ENCODE results near the gene HTR3C.
"Not testable (repeated sequence)": the region's sequence is repeated elsewhere in the genome, so short reads cannot be mapped to it uniquely, and the experiment has no call there.

Gene HTR3C

GRCh38 chr3:184030536-184030935, 22.3 kb upstream of the HTR3C start:
- H3K27ac Mint-ChIP-seq, result no peak overlapping the region
- TF ChIP-seq, protein P1, sequence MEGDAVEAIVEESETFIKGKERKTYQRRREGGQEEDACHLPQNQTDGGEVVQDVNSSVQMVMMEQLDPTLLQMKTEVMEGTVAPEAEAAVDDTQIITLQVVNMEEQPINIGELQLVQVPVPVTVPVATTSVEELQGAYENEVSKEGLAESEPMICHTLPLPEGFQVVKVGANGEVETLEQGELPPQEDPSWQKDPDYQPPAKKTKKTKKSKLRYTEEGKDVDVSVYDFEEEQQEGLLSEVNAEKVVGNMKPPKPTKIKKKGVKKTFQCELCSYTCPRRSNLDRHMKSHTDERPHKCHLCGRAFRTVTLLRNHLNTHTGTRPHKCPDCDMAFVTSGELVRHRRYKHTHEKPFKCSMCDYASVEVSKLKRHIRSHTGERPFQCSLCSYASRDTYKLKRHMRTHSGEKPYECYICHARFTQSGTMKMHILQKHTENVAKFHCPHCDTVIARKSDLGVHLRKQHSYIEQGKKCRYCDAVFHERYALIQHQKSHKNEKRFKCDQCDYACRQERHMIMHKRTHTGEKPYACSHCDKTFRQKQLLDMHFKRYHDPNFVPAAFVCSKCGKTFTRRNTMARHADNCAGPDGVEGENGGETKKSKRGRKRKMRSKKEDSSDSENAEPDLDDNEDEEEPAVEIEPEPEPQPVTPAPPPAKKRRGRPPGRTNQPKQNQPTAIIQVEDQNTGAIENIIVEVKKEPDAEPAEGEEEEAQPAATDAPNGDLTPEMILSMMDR (IDR thresholded peaks at IDR 0.05; ENCODE audit: unreplicated experiment in 3 of 3), result no peak
- peaks cover 7% of the 10 kb centered on the region for H3K27me3 Mint-ChIP-seq (ENCODE audit: low read depth)
- no peaks in the 10 kb centered on the region for H3K4me1 Mint-ChIP-seq
- H3K9me3 Mint-ChIP-seq, result no peaks in the 10 kb centered on the region
- no peaks in the 10 kb centered on the region for H3K36me3 Mint-ChIP-seq (ENCODE audit: low read depth)
- H3K4me3 Mint-ChIP-seq, result no peak overlapping the region

GRCh38 chr3:184031187-184031792, 21.6 kb upstream of the HTR3C start, which contains the start of gene HTR3D:
HTR3D (plus strand) TSS chr3:184031742; CDS start chr3:184031742, 0 bp downstream.
- Mint-ChIP-seq H3K4me1 (no peaks in the 10 kb centered on the region), H3K9me3 (no peaks in the 10 kb centered on the region), H3K27ac (no peak within 1 kb of the TSS), H3K4me3 (no peak within 1 kb of the TSS), H3K27me3 (ENCODE audit: low read depth) (peaks cover 5% of the 10 kb centered on the region), H3K36me3 (ENCODE audit: low read depth) (no peaks in the 10 kb centered on the region)
- TF ChIP-seq, protein P1 (IDR thresholded peaks at IDR 0.05; ENCODE audit: unreplicated experiment in 3 of 3), result no peak

GRCh38 chr3:184037816-184038215, 15.0 kb upstream of the HTR3C start:
- Mint-ChIP-seq H3K27ac (no peak overlapping the region), H3K4me1 (no peaks in the 10 kb centered on the region), H3K4me3 (no peak overlapping the region), H3K27me3 (ENCODE audit: low read depth) (no peaks in the 10 kb centered on the region), H3K9me3 (no peaks in the 10 kb centered on the region), H3K36me3 (ENCODE audit: low read depth) (no peaks in the 10 kb centered on the region)
- TF ChIP-seq, protein P1 (IDR thresholded peaks at IDR 0.05; ENCODE audit: unreplicated experiment in 3 of 3), result no peak

GRCh38 chr3:184038307-184038706, 14.5 kb upstream of the HTR3C start:
- H3K4me3 Mint-ChIP-seq; H3K36me3 Mint-ChIP-seq (ENCODE audit: low read depth); H3K4me1 Mint-ChIP-seq; H3K27ac Mint-ChIP-seq; H3K9me3 Mint-ChIP-seq; H3K27me3 Mint-ChIP-seq (ENCODE audit: low read depth): not testable (repeated sequence)

DNA sequence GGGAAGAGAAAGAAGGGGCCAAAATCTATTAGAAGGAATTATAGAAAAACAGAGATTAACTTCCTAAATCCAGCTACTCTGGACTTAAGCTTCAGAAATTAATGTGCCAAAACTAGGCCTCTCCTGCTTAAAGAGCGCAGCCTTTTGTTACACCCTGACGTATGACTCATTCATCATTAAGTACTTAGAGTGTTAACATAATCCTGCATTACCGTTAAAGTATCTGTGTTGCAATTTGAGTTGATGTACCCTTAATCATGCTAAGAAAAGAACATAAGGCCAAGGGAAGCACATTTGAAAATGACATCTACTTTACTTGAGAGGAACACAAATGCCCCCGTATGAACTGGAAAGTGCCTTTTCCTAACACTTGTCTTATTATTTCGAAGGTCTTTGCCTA, 13.4 kb upstream of the HTR3C start:
- Mint-ChIP-seq H3K4me3 (no peak overlapping the region), H3K9me3 (no peaks in the 10 kb centered on the region), H3K36me3 (ENCODE audit: low read depth) (no peaks in the 10 kb centered on the region), H3K4me1 (no peaks in the 10 kb centered on the region), H3K27ac (no peak overlapping the region), H3K27me3 (ENCODE audit: low read depth) (no peaks in the 10 kb centered on the region)
- TF ChIP-seq, protein P1 (IDR thresholded peaks at IDR 0.05; ENCODE audit: unreplicated experiment in 3 of 3), result no peak

DNA sequence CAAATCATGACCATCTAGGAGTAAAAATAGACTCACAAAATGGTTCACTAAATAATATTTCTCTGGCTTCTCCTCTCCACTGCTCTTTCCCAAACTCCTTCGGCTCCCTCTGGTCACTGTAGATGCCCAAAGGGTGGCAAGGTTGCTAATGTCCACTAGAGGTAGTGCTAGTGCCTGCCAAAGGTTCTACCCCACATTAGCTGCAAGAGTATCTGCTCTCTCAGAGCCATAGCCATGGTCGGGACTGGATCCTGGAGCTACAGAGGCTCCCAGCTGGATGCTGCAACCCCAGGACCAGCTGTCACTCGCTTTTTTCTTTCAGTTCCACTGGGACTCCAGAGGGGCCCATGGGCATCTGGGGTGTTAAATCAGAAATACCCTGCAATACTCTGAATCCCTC, 12.8 kb upstream of the HTR3C start:
- no peaks in the 10 kb centered on the region for H3K36me3 Mint-ChIP-seq (ENCODE audit: low read depth)
- TF ChIP-seq, protein P1 (IDR thresholded peaks at IDR 0.05; ENCODE audit: unreplicated experiment in 3 of 3), result no peak
- H3K4me3 Mint-ChIP-seq, result no peak overlapping the region
- H3K9me3 Mint-ChIP-seq, result no peaks in the 10 kb centered on the region
- no peak overlapping the region for H3K27ac Mint-ChIP-seq
- peaks cover 3% of the 10 kb centered on the region for H3K27me3 Mint-ChIP-seq (ENCODE audit: low read depth)
- no peaks in the 10 kb centered on the region for H3K4me1 Mint-ChIP-seq

All from nephron (organoid).